ENCODE results near the gene TRIM3. TPM values are rescaled to one million over a fixed set of nuclear protein-coding genes. Genes with fewer than 3 reads are reported as not detected.

TRIM3 gene
- total RNA-seq, 2 experiments from 2014 or later: 6.4 to 8.0 TPM

DNA sequence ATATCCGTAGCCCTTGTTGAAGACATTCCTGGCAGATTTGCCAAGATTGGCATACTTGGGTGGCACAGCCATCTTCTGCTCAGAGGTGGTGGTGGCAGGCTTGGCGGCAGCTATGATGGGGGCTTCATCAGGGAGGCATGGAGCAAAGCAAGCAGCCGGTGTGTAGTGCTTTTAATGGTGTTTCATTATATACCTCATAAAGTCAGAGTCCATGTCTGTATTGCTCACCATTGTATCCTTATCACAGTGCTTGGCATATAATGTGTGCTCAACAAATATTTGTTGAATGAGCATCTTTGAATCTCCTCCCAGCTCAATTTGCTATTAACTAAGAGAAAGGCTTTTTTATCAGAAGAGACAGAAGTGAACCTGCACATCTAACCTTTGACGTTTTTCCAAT lies 15.6 kb upstream of the TRIM3 start:
- no peaks in the 10 kb centered on the region for H3K9me3 Mint-ChIP-seq
- H3K4me3 Mint-ChIP-seq: no peak overlapping the region
- no peaks in the 10 kb centered on the region for H3K27me3 Mint-ChIP-seq
- no peaks in the 10 kb centered on the region for H3K4me1 Mint-ChIP-seq (ENCODE audit: low read depth)
- intact Hi-C loops (cut with micrococcal nuclease): no loop called here
- ChIA-PET POLR2A (no interaction called here), CTCF (interaction anchor here (1.0 to 2.3 kb wide), 4 partner anchors 34 to 250 kb away, joined by 3 to 9 read pairs (median 3); no protein-coding TSS in a partner anchor)
- H3K36me3 Mint-ChIP-seq: peaks cover 9% of the 10 kb centered on the region
- DNase-seq: no peak
- H3K27ac Mint-ChIP-seq: peak overlapping the region; percentile 36

GRCh38 chr11:6488821-6489220 lies 15.1 kb upstream of the TRIM3 start:
- ChIA-PET POLR2A (no interaction called here), CTCF (interaction anchor here (1.2 to 2.3 kb wide), 2 partner anchors 110 to 250 kb away, joined by 3 to 9 read pairs; no protein-coding TSS in a partner anchor)
- Mint-ChIP-seq H3K4me3 (no peak overlapping the region), H3K27ac (no peak overlapping the region), H3K4me1 (ENCODE audit: low read depth) (no peaks in the 10 kb centered on the region), H3K27me3 (no peaks in the 10 kb centered on the region), H3K36me3 (peaks cover 9% of the 10 kb centered on the region), H3K9me3 (no peaks in the 10 kb centered on the region)
- intact Hi-C loops (cut with micrococcal nuclease): no loop called here
- no peak for DNase-seq

GRCh38 chr11:6488342-6488741 lies 14.6 kb upstream of the TRIM3 start:
- H3K4me3 Mint-ChIP-seq: no peak overlapping the region
- peaks cover 12% of the 10 kb centered on the region for H3K36me3 Mint-ChIP-seq
- H3K27ac Mint-ChIP-seq: no peak overlapping the region
- no peaks in the 10 kb centered on the region for H3K27me3 Mint-ChIP-seq
- ChIA-PET POLR2A (no interaction called here), CTCF (interaction anchor here (0.7 kb wide), 1 partner anchor 43 kb away, joined by 3 read pairs; no protein-coding TSS in a partner anchor)
- DNase-seq: no peak
- H3K9me3 Mint-ChIP-seq: no peaks in the 10 kb centered on the region
- intact Hi-C loops (cut with micrococcal nuclease): no loop called here
- H3K4me1 Mint-ChIP-seq (ENCODE audit: low read depth): peaks cover 3% of the 10 kb centered on the region

DNA sequence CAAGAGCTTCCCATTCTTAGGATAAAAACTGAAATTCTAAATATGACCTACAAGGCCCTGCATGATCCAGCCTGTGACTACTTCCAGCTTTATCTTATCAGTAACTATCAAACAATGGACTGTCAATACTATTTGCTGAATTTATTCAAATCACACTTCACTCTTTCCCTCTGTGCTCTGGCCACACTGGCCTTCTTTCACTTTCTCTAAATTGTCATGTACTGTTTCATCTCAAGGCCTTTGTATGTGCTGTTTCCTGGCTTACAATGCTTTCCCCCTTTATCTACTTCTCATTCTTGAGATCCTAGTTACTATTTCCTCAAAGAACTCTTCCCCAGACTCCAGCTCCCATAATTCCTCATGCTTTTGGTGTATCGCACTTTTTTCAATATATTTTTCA lies 13.2 kb upstream of the TRIM3 start:
- H3K27me3 Mint-ChIP-seq: no peaks in the 10 kb centered on the region
- no peak for DNase-seq
- intact Hi-C loops (cut with micrococcal nuclease): no loop called here
- CTCF ChIA-PET: interaction anchor here (0.8 to 5.0 kb wide), 3 partner anchors 19 to 108 kb away, joined by 3 to 21 read pairs (median 8); no protein-coding TSS in a partner anchor
- POLR2A ChIA-PET: no interaction called here
- H3K9me3 Mint-ChIP-seq: no peaks in the 10 kb centered on the region
- no peak overlapping the region for H3K27ac Mint-ChIP-seq
- peaks cover 20% of the 10 kb centered on the region for H3K36me3 Mint-ChIP-seq
- H3K4me1 Mint-ChIP-seq (ENCODE audit: low read depth): peaks cover 15% of the 10 kb centered on the region
- H3K4me3 Mint-ChIP-seq: no peak overlapping the region

- POLR2A ChIA-PET: no interaction called here
- peaks cover 20% of the 10 kb centered on the region for H3K36me3 Mint-ChIP-seq
- intact Hi-C loops (cut with micrococcal nuclease): no loop called here
- H3K27ac Mint-ChIP-seq: no peak overlapping the region
- CTCF ChIA-PET: interaction anchor here (0.8 to 5.0 kb wide), 3 partner anchors 19 to 107 kb away, joined by 3 to 21 read pairs (median 8); no protein-coding TSS in a partner anchor
- H3K27me3 Mint-ChIP-seq: no peaks in the 10 kb centered on the region
- no peaks in the 10 kb centered on the region for H3K9me3 Mint-ChIP-seq
- no peak for DNase-seq
- H3K4me1 Mint-ChIP-seq (ENCODE audit: low read depth): peaks cover 15% of the 10 kb centered on the region
- H3K4me3 Mint-ChIP-seq: no peak overlapping the region
These were observed 12.5 kb upstream of the TRIM3 start for GRCh38 chr11:6486256-6486655.

GRCh38 chr11:6485661-6486060 lies 11.9 kb upstream of the TRIM3 start:
- Mint-ChIP-seq H3K36me3 (peaks cover 20% of the 10 kb centered on the region), H3K9me3 (no peaks in the 10 kb centered on the region), H3K27ac (no peak overlapping the region), H3K4me1 (ENCODE audit: low read depth) (peaks cover 17% of the 10 kb centered on the region), H3K4me3 (no peak overlapping the region), H3K27me3 (no peaks in the 10 kb centered on the region)
- ChIA-PET CTCF (interaction anchor here (1.1 to 5.0 kb wide), 3 partner anchors 20 to 106 kb away, joined by 3 to 21 read pairs (median 8); no protein-coding TSS in a partner anchor), POLR2A (interaction anchor here (1.0 kb wide), 1 partner anchor 95 kb away, joined by 3 read pairs; the partner anchor contains the start of gene SMPD1)
- no peak for DNase-seq
- intact Hi-C loops (cut with micrococcal nuclease): no loop called here

DNA sequence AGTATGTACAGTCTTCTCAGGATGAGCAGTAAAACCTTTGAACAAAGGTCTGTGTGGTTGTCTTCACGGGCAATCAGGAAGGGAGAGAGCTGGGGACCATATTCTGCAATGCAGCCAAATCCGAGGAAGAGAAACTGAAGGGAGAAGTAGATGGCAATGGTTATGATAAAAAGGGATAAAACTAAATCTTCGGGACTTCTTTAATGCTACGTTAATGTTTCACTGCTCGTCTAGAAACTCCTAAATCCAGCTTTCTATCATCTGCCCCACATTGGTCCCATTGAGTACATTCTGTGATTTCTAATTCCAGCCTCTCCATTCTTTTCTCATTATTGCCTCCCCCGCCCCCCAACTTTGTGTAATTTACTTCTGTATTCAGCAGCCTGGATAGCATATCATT lies 9.3 kb upstream of the TRIM3 start:
- Mint-ChIP-seq H3K36me3 (peaks cover 28% of the 10 kb centered on the region), H3K4me1 (ENCODE audit: low read depth) (peaks cover 35% of the 10 kb centered on the region), H3K4me3 (peak overlapping the region; percentile 91), H3K27ac (peak overlapping the region; percentile 96), H3K9me3 (no peaks in the 10 kb centered on the region), H3K27me3 (no peaks in the 10 kb centered on the region)
- ChIA-PET POLR2A (interaction anchor here (2.3 kb wide), 1 partner anchor 92 kb away, joined by 14 read pairs; the partner anchor contains the start of gene SMPD1), CTCF (interaction anchor here (1.2 to 5.0 kb wide), 5 partner anchors 23 to 272 kb away, joined by 3 to 25 read pairs (median 10); partner anchors contain the start of gene MRPL17)
- no peak for DNase-seq
- intact Hi-C loops (cut with micrococcal nuclease): loop anchor here (5.0 kb wide), 1 partner anchor 264 kb away; no protein-coding TSS in a partner anchor

DNA sequence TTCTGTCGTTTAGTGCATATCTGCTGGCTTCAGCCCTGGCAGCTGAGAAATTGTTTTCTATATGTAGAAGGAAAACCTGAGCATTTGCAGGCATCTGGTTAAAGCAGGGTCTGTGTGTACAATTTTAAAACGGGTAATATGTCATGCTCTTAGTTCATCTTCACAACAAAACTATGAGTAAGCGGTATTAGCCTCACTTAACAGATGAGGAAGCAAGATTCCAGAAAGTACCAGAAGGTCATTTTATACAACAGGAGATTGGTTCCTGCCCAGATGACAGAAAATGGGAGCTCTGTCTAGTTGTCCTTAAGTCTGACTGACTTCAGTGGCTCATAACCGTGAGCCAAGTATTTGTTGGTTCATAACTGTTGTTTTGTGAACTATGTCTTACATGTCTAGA lies 8.7 kb upstream of the TRIM3 start:
- H3K36me3 Mint-ChIP-seq: peaks cover 33% of the 10 kb centered on the region
- H3K27me3 Mint-ChIP-seq: no peaks in the 10 kb centered on the region
- CTCF ChIA-PET: interaction anchor here (1.2 to 5.0 kb wide), 10 partner anchors 23 to 272 kb away, joined by 3 to 25 read pairs (median 6); partner anchors contain the start of genes MRPL17 and TPP1
- H3K4me3 Mint-ChIP-seq: peak overlapping the region; percentile 91
- intact Hi-C loops (cut with micrococcal nuclease): loop anchor here (5.0 kb wide), 1 partner anchor 265 kb away; no protein-coding TSS in a partner anchor
- no peaks in the 10 kb centered on the region for H3K9me3 Mint-ChIP-seq
- peaks cover 35% of the 10 kb centered on the region for H3K4me1 Mint-ChIP-seq (ENCODE audit: low read depth)
- DNase-seq: no peak
- POLR2A ChIA-PET: interaction anchor here (0.6 to 2.3 kb wide), 7 partner anchors 8 to 219 kb away, joined by 3 to 14 read pairs (median 4); partner anchors contain the start of genes APBB1 and SMPD1
- H3K27ac Mint-ChIP-seq: peak overlapping the region; percentile 96

- Mint-ChIP-seq H3K4me1 (ENCODE audit: low read depth) (peaks cover 35% of the 10 kb centered on the region), H3K9me3 (no peaks in the 10 kb centered on the region), H3K27ac (peak overlapping the region; percentile 96), H3K36me3 (peaks cover 33% of the 10 kb centered on the region), H3K4me3 (peak overlapping the region; percentile 91), H3K27me3 (no peaks in the 10 kb centered on the region)
- intact Hi-C loops (cut with micrococcal nuclease): loop anchor here (1.0 to 5.0 kb wide), 7 partner anchors 63 to 265 kb away; partner anchors contain the start of genes APBB1, FHIP1B, ILK and MRPL17
- ChIA-PET CTCF (interaction anchor here (0.8 to 3.6 kb wide), 13 partner anchors 24 to 273 kb away, joined by 3 to 25 read pairs (median 4); partner anchors contain the start of genes MRPL17 and TPP1), POLR2A (interaction anchor here (0.6 to 2.3 kb wide), 11 partner anchors 8 to 264 kb away, joined by 3 to 14 read pairs (median 4); partner anchors contain the start of genes APBB1, SMPD1 and TAF10)
- DNase-seq: no peak
These were observed 8.2 kb upstream of the TRIM3 start for GRCh38 chr11:6481924-6482275.

GRCh38 chr11:6481012-6481923 lies 7.5 kb upstream of the TRIM3 start, which contains the start of the genes ARFIP2 and TIMM10B:
ARFIP2 (minus strand) TSS chr11:6481331; CDS start chr11:6480421, 910 bp downstream.
TIMM10B (plus strand) TSS chr11:6481501; CDS start chr11:6481517, 16 bp downstream.
- peak; percentile 99 for DNase-seq
- Mint-ChIP-seq H3K27ac (peak within 1 kb of the TSS; percentile 96), H3K36me3 (peaks cover 35% of the 10 kb centered on the region), H3K9me3 (no peaks in the 10 kb centered on the region), H3K27me3 (no peaks in the 10 kb centered on the region), H3K4me3 (peak within 1 kb of the TSS; percentile 91), H3K4me1 (ENCODE audit: low read depth) (peaks cover 35% of the 10 kb centered on the region)
- ChIA-PET CTCF (interaction anchor here (0.8 to 3.6 kb wide), 12 partner anchors 25 to 254 kb away, joined by 3 to 25 read pairs (median 4); partner anchors contain the start of genes MRPL17 and TPP1), POLR2A (interaction anchor here (0.8 to 2.3 kb wide), 12 partner anchors 9 to 264 kb away, joined by 3 to 14 read pairs (median 4); partner anchors contain the start of genes APBB1, SMPD1 and TAF10)
- intact Hi-C loops (cut with micrococcal nuclease): loop anchor here (1.0 to 5.0 kb wide), 7 partner anchors 62 to 266 kb away; partner anchors contain the start of genes APBB1, FHIP1B, ILK and MRPL17

DNA sequence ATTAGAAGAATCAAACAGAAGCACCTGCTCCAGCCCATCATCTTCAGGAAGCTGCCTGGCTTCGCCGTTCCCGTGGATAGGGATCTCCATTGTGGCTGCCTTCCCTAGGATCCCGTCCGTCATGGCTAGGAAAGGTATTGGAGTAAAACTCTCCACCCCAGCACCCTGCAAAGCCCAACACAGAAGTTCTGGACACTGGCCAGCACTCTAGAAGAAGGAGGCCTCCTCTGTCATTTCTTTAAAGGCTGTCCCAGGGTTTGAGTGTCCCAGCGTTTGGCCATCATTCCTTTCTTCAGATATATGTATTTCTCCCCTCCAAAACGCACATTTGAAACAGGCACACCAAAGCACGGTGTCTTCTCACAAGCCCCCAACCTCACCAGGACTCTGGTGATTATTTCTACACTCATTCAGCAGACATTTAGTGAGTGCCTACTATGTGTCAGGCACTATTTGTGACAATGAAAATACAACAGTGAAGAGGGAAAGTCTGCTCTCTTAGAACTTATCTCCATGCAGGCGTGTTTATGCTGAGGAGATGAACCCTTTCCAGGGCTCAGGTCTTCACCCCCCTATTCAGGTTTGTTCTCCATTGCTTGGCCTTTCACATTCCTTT lies 6.7 kb upstream of the TRIM3 start:
- H3K27ac Mint-ChIP-seq: peak overlapping the region; percentile 96
- H3K4me3 Mint-ChIP-seq: peak overlapping the region; percentile 91
- H3K9me3 Mint-ChIP-seq: no peaks in the 10 kb centered on the region
- H3K4me1 Mint-ChIP-seq (ENCODE audit: low read depth): peaks cover 35% of the 10 kb centered on the region
- peaks cover 35% of the 10 kb centered on the region for H3K36me3 Mint-ChIP-seq
- DNase-seq: no peak
- intact Hi-C loops (cut with micrococcal nuclease): loop anchor here (2.0 to 5.0 kb wide), 3 partner anchors 62 to 267 kb away; partner anchors contain the start of genes APBB1 and TAF10
- POLR2A ChIA-PET: no interaction called here
- CTCF ChIA-PET: interaction anchor here (1.7 to 3.6 kb wide), 2 partner anchors 101 to 138 kb away, joined by 7 to 25 read pairs; partner anchors contain the start of gene TPP1
- H3K27me3 Mint-ChIP-seq: no peaks in the 10 kb centered on the region

Data from activated CD4-positive, alpha-beta memory T cell treated with anti-CD3 and anti-CD28 coated beads for 36 hours (primary cell).